GF-D8 (cell line): ENCODE results near the gene MAP3K14.

ENCODE experiments used
- DNase-seq: peaks from one replicate; lab custom pipeline; 2025; lab: John Stamatoyannopoulos, UW

Gene MAP3K14

DNA sequence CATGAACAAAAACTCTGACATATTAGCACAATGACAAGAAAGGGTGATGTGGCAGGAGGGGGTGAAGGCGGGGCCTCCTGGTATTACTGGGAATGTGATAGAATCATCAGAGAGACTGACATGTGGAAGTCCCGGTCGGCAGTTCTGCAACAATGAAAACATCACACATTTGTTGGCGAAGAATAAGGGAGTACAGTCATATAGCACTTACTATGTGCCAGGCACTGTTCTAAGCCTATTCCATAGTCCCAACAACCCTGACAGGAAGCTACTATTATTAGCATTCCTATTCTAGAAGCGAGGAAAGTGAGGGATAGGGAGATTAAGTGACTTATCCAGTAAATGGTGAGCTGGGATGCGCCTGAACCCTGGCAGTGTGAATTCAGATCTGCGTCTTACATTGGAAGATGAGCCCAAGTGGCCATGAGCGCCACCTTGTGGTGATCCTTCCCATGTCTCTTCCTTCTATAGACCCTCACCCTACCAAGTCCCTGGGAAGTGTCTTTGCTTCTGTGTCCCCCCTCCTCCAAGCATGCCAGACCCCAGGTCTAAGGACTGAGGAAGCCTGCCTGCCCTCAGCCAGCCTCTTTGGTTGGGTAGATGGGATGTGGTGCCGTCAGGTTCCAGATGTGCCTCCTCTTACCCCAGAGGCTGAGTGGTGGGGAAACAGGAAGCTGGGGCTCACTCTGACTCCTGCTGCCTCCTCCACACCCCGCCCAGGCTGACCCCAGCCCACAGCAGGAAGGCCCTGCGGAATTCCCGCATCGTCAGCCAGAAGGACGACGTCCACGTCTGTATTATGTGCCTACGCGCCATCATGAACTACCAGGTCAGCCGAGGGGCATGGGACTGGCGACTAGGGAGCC, 81.2 kb downstream of the MAP3K14 start:
- peak; percentile 13 for DNase-seq

DNA sequence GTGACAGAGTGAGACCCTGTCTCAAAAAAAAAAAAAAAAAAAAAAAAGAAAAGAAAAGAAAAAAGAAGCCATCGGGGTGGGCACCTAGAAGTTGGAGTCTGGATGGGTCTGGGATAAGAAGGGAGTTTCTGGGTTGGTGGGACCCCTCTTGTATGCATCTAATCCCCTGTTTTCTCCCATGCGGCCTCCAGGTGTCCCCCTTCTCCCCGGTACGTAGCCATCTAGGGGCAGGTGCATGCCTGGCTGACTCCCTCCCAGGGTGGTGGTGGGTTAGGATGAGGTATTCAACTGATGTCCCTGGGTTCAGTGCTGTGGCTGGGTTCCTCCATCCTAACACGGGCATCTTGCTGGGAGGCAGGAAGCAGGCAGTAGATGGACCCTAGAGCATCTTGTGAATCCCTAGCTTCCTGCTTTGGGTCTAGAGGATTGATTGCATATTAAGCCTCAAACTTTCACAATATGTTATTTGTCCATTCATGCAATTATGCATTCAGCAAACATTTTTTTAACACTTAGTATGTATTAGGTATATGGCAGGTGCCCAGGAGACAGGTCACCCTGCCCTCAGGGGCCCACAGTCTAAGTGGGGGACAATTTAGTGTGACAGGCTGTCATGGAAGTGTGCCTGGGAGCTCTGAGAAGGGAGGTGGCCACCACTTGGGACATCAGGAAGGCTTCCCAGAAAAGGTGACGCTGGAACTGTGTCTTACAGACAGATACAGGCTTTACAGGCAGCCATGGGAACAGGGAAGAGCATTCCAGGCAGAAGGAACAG, 82.0 kb downstream of the MAP3K14 start:
- no peak for DNase-seq

DNA sequence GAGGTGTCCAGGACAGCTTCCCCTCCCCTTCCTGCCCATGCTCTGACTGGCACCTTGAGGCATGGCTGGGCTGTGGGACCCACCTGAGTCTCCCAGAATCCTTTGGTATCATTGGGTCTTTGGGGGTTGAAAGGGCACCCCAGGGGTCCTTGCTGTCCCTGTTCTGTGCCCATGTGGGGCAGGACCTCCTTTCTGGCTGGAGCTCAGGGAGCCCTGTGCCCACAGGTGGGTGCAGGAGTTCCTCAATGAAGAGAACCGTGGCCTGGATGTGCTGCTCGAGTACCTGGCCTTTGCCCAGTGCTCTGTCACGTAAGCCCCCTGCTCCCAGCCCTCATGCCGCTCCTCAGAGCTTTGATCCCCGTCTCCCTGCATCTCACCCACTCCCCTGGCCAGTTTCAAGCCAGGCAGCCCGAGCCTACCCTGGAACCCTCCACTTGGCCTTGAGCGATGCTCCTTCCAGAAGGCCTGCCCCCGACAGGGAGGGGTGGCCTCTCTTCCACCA, 83.3 kb downstream of the MAP3K14 start:
- DNase-seq = no peak

DNA sequence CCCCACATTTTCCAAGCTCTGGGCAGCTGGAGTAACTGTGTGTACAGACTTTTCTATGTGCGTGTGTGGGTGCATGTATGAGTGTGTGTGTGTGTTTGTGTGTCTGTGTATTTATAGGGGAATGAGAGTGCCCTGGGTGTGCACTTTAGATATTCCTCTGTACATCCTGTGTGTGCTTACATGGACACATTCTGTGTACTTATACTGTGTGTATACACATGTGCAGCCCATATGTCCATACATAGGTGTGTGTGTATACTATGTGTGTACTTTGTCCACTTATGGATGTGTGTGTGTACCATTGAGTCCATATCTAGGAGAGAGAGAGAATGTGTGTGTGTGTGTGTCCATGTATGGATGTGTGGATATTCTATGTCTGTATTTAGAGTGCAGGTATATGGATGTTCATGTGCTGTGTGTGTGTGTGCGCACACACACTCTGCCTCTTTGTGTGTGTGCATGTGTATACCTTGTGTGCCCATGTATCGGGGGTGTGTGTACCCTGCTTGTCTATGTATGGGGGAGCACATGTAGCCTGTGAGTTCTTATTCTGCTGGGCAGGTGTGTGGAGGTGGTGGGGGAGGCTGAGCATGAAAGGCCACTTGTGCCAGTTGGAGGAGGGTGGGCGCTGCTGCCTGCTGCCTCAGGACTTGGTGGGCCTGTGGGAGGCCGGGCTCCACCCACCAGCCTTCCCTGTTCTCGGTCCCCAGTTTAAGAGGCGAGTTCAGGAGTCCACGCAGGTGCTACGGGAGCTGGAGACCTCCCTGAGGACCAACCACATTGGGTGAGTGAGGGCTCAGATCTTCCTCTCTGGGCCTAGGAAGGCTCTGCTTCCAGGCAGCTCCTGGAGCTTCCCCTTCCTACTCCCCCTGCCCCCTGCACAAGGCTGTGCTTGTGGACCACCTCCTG, 84.1 kb downstream of the MAP3K14 start:
- no peak for DNase-seq

DNA sequence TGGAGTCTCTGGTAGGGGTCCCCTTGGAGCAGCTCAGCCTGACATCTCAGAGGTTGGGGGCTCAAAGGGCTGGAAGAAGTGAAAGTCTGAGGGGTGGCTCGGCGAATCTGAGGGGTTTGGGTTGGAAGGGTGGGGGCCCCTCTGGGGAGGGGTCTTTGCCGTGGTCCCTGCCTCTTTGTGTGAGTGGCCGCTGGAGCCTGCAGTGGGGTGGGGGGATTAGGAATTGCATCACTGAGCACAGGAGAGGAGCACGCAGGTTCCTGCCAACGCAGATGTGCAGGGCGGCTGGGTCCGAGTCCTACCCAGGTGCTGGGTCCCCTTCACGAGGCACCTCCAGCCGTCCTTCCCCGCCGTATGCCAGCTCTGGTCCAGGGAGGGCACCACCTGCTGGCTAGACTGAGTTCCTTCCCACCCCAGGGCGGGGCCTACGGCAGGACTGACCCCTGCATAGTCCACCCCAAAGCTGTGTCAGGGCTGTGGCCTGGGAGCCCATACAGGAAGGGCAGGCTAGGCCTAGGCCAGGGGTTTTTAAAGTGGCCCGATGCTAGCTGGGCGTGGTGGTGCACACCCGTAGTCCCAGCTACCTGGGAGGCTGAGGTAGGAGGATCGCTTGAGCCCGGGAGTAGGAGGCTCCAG, 85.2 kb downstream of the MAP3K14 start:
- DNase-seq = no peak

DNA sequence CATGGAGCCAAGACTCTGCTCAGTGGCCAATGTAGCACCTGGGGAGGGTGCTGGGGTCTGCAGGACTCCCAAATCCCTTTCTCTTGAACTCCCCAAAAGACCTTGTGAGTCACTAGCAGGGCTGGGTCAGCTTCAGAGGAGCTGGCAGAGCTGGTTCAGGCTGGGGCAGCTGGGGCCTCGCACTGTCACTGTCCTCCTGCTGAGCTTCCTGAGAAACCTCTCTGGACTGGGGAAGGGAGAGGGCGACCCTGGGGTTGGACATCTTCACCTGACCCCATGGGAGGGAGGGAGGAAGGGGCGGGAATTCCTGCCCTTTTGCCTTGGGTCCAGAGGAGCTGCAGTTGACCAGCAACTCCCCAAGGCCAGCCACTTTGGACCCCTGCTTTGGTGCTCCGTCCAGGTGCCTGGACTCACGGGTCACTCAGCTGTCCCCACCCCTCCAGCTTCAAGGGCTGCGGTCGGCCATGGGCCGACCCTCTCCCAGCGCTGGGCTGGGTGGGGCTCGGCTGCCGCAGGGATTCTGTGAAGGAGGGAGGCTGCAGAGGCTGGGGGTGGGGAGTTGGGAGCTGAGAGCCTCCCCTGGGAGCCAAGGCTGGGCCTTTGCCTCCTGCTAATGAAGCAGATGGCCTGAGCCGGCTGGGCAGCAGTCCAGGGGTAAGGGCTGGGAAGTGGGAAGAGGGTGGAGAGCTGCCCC, 85.9 kb downstream of the MAP3K14 start:
- no peak for DNase-seq

DNA sequence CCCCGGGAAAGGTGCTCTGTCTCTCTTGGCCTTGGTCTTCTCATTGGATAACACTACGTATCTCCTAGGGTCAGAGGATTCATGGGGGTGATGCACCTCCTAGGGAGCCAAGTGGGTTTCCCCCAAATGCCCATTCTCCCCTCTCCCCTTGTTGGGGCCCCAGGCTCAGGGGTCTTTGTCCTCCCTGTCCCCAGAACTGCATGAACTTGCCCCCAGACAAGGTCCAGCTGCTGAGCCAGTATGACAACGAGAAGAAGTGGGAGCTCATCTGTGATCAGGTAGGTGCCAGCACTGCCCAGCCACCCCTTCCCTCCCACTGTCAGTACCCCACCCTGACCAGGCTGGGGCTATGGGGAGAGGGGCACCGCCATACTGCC, 86.4 kb downstream of the MAP3K14 start:
- DNase-seq = no peak

DNA sequence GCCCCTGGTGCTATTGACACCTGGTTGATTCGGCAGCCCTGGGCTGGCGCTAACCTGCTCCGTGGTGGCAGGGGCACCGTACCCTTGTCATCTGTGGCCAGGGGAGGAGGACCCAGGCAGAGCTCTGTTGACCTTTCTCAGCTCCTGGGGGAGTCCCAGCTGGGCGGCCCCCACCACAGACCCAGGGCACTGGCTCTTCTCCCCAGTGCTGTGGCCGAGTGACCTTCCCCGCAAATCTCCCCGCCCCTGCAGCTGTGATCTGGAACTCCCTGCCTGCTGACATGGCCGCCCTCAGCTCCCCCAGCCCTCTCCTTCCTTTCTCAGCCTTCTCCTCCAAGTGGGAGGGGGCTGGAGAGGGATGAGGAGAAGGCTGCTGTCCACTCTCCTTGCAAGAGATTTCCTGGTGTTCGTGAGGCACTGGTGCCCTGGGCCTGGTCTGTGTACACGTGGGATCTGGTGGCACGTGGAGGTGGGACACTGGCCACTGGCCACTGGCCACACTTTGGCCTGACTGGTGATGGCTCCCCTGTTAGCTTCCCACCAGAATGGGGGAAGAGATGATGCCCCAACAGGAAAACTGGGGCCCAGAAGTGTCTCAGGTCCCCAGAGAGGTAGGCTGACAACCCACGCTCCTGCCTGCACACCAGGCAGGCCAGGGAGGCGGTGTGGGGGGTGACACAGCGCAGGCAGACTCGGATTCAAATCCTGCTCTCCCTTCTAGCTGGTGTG, 87.0 kb downstream of the MAP3K14 start:
- no peak for DNase-seq

DNA sequence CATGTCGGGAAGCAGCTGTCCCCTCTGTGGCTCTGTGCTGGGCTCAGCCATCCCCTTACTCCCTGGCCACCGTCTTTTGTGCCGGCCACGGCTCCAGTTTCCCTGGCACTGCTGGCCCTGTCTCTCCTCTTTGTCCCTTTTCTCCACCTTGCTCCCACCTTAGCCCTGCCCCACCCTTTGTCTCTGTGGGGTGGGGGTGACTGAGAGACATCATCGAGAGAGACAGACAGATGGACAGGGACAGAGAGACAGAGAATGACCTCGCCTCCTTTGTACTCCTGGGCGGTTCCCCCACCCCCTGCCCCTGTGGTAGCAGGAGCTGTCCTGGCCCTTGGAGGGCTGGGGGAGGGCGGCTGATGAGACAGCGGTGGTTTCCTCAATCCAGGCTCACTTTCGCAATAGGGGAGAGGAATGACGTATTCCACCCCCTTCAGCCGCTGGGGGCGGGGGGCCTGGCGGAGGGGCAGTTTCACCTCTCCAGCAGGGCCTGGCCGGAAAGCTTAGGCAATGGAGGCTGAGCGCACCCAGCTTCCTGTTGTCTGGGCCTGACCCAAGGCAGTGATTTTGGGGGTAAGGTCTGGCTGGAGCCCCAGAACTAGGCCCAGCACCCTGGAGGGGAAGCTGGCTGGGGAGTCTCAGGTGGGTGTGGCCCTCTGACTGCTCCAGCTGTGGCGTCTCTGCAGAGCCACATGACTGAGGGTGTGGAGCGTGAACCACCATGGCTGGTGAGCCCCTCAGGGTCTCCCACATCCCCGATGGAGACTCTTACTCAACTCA, 87.9 kb downstream of the MAP3K14 start:
- DNase-seq = peak; percentile 95

DNA sequence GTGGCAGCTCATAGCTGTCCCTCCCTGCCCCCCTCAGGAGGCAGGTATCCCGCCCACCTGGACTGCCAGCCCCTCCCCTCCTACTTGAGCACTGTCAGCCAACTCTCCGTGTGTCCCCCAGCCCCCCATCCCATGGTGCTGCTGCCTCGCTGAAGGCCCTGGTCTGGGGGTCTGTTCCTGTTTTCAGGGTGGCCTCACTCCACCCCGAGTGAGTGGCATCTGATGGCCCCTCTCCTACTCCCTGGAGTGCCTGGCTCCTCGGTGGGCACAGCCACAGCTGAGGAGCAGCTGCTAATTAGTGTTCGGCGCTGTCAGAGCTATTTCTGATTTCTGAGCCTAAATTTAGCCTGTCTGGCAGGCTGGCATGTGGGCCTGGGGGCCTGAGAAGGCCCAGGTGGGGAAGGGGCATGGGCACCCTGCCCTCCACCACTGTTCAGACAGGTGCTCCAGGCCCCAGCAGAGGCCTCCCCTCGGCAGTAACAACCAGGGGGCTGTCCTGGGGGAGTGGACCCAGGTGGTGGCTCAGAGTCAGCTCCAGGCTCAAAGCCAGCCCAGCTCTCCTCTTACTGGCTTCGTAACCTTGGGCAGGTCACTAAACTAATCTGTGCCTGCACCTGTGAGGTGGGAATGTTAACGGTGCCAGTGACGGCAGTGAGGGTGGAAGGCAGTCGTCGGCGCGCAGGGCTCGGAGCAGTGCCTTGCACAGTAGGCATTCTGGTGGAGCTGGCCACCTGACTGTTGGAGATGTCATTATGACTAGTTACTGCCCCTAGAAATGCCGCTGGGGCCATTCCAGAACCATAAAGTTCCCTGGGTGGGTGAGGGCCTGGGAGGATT, 88.7 kb downstream of the MAP3K14 start:
- DNase-seq = no peak

DNA sequence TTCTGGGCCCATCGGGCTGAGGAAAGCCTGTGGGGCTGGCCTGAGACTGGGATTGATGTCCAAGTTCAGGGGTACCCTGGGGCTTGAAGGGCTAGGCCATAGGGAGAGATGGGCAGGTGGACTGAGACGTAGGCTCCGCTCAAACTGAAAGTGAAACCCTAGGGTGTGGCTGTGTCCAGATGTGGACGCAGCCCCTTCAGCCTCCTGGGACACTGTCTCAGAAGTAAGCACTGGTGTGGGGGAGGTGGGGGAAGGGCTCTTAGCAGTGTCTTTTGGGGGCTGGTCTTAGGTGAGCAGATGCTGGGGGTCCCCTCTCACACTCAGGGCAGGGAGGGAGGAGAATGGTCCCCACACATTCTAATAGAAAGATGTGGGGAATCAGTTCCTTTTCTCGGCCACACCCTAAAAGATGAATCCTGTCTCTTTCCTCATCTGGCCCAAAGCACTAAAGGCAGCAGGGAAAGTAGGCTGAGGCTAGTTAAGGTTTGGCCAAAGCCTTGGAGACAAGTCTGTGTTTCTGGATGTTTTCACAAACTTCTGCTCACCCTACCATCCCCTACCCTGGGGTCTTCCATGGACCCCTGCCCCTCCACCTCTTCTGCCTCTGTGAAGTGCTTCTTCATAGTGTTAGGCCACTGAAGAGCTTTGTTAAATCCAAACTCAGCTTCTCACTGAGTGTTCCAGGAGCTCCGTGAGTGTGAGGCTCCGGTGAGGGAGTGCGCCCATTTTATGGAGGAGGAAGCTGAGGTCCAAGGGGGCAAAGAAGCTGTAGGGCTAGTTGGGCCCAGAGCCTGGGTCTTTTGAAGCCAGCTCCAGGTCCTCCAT, 89.5 kb downstream of the MAP3K14 start:
- DNase-seq = no peak

DNA sequence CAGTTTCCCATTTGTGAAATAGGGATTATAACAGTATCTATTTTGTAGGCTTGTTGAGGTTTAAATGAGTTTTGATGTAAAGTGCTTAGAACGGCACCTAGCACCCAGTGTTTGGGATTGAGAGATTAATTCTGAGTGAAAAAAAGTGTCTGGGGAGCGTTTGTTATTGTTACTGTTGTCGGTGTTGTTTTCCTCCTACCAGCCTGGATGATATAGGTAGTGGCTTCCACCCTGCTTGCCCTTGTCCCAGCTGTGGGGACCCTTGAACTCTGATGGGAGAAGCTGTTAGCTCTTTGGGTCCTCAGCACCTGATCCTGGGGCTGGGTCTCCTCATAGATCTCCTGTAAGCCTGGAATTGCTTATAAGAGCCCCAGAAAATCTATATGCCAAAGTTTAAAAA, 90.2 kb downstream of the MAP3K14 start:
- no peak for DNase-seq

DNA sequence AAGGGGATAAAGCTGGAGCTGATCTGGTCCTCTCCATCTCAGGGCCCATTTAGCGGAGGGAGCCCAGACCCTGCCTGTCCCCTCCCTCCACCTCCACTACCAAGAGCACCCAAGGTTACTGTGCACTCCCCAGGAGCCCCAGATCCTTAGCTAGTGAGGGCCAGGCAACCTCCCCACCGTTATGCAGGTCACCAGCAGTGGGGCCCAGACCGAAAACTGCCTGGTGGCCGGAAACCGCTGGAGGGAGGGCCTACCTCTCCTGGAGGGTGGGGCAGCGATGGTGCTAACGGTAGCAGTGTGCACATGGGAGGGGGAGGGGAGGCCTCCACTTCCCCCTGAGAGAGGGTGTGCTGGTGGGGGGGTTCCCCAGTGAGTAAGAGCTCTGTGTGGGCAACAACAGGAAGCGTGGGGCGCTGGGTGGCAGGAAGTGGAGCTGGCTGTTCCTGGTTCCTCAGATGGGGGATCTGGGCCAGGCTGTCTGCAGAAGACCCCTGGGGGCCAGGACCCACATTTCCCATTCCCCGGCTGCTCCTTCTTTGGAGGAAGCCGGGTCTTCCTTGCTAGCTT, 90.8 kb downstream of the MAP3K14 start:
- peak; percentile 96 for DNase-seq

DNA sequence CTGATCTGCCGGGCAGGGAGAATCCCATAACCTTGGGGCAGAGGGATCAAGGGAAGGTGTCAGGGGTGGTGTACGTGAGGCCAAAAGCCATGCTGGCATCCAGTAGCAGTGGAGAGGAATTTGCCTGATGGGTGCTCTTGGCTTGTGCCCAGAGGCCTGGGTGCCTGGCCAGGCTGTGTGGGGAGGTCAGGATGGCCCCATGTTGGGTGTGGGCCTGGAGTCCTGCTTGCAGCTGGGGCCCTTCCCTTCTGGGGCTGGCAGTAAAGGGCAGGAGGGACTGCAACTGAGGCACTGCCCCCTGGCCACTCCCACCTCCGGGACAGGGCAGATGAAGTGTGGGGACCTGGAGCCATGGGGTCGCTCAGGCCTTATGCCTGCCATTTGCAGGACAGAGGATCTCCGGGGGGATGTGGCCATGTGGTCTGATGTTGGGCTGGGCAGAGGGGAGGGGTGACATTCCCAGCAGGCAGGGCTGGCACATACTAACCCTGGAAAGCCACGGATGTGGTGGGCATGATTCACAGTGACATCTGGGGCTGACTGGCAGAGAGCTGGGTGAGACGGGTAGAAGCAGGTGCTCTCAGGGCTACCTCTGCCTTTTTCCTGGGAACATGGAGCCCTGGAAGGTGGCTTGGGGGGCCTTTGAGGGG, 91.6 kb downstream of the MAP3K14 start:
- DNase-seq = no peak

DNA sequence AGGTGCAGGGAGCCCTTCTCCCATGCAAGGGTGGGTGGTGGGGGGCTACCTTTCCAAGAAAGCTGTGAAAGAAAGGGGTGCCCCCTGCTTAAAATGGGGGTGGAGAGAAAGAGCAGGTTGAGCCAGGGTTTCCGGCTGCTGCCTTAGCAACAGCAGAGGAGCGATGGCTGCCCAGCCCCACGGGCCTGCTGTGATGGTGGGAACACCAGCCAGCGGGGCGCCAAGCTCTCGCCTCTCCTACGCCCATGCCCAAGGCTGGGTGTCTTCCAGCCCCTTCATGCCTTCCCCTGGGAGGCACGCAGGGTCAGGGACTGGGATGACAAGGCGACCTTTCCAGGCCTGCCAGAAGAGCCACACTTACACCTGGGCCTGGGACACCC, 92.2 kb downstream of the MAP3K14 start:
- DNase-seq = no peak

DNA sequence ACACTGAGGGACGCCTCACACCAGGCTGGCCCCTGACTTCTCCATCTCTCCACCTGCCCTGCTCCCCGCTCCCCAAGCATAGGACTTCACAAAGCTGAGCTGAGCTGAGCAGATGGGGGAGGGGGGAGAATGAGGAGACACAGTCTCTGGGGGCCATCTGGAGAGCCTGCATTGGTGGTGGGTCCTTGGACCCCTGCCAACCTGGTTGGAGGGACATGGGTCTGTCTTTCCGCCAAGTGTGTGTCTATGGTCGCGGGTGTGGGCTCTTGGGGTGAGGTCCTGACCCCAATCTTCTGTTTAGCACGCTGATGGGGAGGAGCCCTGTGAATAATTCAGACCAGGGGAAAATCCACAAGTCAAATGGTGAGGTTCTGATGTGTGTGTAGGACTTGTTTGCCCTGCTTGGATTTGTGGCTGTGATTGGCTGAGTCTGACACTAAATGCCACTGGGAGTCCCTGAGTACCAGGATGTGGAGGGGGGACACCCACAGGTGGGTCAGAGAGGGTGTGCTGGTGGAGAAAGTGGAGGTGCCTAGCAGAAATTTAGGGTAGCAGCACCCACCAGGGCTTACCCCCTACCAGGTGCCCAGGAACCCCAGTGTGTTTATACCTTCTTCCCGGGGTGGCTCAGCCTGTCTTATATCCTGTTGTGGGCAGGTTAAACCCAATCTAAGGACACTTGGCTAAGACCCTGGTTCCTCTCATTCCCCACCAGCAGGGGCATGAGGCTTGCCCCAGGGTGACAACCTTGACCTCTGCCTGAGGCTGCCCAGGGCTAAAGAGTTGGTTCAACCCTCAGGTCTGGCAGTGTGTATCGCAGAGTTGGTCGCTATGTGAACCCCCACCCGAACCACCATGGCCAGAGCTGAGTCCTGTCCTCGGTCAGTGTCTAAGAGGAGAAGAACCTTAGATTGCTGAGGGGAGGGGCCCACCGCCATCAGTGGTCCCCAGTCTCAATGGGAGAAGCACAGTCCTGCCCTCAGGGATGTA, 93.0 kb downstream of the MAP3K14 start:
- no peak for DNase-seq
